NCI-H128 (cell line): Measurements from ENCODE around the gene OR2T3.
"Not testable (repeated sequence)": the region's sequence is repeated elsewhere in the genome, so short reads cannot be mapped to it uniquely, and the experiment has no call there.

Source experiments
- DNase-seq: peaks from one replicate; lab custom pipeline; 2025; ENCODE audit not compliant: unreplicated experiment; lab: John Stamatoyannopoulos, UW

OR2T3 gene, protein sequence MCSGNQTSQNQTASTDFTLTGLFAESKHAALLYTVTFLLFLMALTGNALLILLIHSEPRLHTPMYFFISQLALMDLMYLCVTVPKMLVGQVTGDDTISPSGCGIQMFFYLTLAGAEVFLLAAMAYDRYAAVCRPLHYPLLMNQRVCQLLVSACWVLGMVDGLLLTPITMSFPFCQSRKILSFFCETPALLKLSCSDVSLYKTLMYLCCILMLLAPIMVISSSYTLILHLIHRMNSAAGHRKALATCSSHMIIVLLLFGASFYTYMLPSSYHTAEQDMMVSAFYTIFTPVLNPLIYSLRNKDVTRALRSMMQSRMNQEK

GRCh38 chr1:248473051-248473450, at the start of gene OR2T3:
TSS of gene OR2T3 (plus strand) at chr1:248473351. CDS start at chr1:248473351, 0 bp downstream.
- DNase-seq = not testable (repeated sequence)

DNA sequence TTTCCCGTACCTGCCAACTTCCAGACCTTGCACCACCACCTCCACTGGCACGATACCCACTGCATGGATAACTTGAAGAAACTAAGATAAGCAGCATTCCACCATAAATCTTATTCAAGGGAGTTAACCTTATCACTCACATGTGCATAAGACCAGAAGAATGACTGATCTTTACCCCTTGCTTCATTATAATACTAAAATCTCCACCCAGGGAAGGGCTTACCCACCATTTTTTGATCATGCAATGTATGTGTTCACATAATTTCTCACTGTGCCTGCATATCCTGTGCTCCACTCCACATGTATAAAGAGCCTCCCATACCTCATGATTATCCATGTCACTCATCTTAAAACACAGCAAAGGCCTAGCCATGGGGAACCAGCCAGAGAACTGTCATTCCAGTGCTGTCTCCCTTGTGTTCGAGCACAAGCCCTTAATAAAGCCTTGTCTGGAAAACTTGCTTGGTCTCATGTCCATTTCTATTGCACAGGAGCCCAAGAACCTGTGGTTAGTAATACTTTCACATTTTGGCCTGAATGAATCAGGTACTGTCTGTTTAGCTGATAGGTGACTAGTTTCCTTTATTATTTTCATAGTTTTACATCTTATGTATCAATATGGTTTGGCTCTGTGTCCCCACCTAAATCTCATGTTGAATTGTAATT, 45.5 kb upstream of the OR2T3 start:
- not testable (repeated sequence) for DNase-seq

DNA sequence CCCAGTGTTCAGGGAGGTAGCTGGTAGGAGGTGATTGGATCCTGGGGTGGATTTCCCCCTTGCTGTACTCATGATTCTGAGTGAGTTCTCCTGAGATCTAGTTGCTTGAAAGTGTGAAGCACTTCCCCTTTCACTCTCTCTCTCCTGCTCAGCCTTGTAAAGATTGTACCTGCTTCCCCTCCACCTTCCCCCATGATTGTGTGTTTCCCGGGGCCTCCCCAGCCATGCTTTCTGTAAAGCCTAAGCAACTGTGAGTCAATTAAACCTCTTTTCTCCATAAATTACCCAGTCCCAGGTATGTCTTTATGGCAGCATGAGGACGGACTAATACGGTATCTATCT, 45.0 kb upstream of the OR2T3 start:
- not testable (repeated sequence) for DNase-seq

GRCh38 chr1:248431683-248432082, 41.5 kb upstream of the OR2T3 start:
- DNase-seq = not testable (repeated sequence)

GRCh38 chr1:248432201-248432600, 41.0 kb upstream of the OR2T3 start:
- DNase-seq = not testable (repeated sequence)

GRCh38 chr1:248433811-248434415, 39.2 kb upstream of the OR2T3 start:
- DNase-seq = not testable (repeated sequence)

- DNase-seq = not testable (repeated sequence)
Measured at GRCh38 chr1:248434913-248435312, 38.2 kb upstream of the OR2T3 start.

GRCh38 chr1:248436303-248436702, 36.8 kb upstream of the OR2T3 start:
- not testable (repeated sequence) for DNase-seq

DNA sequence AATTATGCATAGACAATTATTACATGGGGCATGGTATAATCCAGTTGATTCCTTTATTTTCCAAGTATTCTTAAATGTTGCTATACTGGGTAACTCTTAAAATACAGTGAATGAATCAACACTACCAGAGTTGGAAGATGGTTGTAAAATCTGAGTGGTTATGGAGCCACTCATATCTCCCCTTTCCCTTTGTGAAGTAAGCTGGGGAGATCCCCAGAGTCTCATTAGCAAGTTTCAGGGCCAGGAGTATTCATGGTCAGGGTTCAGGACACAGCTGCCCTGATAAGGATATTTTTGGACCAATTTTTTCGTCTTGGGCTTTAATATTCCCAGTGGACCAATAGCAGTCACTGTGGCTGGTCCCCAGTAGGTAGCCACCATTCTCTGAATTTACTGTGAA, 34.5 kb upstream of the OR2T3 start:
- DNase-seq = not testable (repeated sequence)

- not testable (repeated sequence) for DNase-seq
Measured at GRCh38 chr1:248439283-248439682, 33.9 kb upstream of the OR2T3 start.

DNA sequence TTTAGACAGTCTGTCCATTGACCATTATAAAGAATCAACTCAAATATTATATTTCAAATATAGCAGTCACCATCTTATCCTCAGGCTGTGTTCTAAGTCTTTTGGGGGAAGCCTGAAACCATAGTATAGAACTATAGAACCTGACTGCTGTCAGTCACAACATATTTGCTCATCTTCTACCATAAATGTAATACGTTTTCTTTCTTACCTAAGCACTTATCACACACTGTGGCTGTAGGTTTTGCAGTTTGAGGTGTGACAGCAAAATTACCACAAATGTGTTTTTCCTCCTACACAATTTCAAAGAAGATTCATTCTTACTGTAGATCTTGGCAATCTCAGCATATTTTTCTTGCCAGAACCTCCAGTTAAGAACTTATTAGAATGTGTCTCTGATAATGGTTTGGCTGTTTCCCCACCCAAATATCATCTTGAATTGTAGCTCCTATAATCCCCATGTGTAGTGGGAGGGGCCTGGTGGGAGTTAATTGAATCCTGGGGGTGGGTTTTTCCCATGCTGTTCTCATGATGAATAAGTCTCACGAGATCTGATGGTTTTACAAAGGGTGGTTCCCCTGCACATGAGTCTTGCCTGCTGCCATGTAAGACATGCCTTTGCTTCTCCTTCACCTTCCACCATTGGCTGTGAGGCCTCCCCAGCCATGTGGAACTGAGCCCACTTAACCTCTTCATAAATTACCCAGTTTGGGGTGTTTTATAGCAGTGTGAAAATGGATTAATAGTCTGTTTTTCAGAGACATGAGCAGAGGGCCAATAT, 30.5 kb upstream of the OR2T3 start:
- DNase-seq = not testable (repeated sequence)

- not testable (repeated sequence) for DNase-seq
Measured at GRCh38 chr1:248444603-248445002, 28.5 kb upstream of the OR2T3 start.

DNA sequence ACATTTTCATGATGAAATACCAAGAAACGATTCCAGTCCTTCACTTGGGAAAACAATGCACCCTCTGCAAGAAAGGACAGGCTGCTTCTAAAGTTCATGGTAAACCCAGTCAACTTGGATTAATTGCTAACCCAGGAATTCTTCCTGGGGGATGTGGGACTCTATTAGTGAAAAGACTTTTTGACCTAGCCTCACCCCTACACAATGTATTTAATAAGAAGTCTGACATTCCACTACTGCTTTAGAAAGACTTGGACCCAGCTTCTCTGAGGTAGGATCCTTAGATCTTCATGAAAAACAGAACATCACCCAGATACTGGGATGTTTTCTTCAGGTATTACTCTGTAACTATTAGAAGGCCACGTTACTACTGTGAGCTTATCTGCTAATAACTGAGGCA, 27.8 kb upstream of the OR2T3 start, which contains the start of gene OR2T2:
TSS of gene OR2T2 (plus strand) at position 239 of the 400 bp plus-strand sequence. CDS start 7,161 bp downstream, outside the sequence.
- DNase-seq = not testable (repeated sequence)

GRCh38 chr1:248448409-248449074, 24.6 kb upstream of the OR2T3 start:
- not testable (repeated sequence) for DNase-seq

DNA sequence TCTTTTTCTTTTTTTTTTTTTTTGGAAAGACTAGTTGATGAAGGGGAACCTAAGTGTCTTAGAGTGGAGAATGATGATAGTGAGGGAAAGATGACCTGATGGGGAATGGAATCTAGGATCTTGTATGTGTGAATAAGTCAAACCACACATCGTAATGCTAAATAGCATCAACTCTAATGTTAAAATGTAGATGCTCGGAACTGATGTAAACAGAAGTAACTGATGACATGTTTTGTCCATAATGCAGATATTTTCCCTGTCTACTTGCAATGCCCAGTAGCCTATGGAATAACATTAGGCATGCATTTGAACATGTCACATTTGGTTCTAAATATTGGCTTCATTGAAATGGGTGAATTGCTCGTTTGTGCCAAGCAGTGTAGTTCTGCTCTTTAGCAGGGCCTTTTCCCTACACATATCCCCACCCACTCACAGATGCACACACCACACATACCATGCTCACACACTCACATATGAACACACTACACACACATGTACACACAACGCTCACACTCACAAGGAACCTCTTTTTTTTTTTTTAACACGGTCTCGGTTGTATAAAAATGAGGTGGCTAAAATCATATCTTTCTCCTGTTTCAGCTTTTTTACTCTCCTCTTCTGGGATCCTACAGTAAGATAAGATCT, 23.2 kb upstream of the OR2T3 start:
- not testable (repeated sequence) for DNase-seq

- not testable (repeated sequence) for DNase-seq
Measured at GRCh38 chr1:248450466-248451145, 22.5 kb upstream of the OR2T3 start.

DNA sequence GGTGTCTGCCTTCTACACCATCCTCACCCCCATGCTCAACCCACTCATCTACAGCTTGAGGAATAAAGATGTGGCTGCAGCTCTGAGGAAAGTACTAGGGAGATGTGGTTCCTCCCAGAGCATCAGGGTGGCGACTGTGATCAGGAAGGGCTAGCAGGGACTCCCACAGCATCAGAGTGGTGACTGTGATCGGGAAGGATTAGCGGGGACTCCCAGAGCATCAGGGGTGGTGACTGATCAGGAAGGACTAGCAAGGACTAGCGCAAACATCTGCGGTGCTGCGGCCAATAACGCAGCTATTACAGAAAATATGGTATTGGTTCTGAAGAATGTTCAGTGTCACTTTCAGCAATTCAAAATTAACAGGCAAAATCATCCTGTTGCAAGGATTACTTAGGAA, 19.5 kb upstream of the OR2T3 start:
- not testable (repeated sequence) for DNase-seq

DNA sequence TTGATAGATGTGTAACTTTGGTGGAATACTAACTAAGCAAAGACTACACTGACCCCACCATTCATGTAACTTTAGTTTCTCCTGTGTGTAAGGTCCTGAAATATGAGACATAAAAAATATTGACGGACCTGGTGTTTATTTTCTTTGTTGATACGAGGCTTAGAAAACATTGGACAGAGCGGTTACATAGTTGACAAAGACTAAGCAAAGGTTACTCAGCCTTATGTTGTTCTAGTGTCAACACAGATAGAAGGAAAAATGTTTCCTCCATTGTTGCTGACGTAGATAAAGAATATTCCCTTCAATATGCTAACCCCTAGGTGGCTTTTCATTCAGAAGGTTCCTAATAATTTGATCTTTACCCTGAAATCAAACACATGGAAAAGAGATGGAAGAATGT, 18.1 kb upstream of the OR2T3 start:
- DNase-seq = not testable (repeated sequence)

GRCh38 chr1:248456635-248457034, 16.5 kb upstream of the OR2T3 start:
- not testable (repeated sequence) for DNase-seq
